ENCODE results near the gene SUGCT. TPM values are rescaled to one million over a fixed set of nuclear protein-coding genes. Genes with fewer than 3 reads are reported as not detected.

SUGCT gene
- total RNA-seq, 1 experiment from 2014 or later = 4.6 TPM

GRCh38 chr7:40327873-40328272 is 193.1 kb downstream of the SUGCT start:
- no peaks in the 10 kb centered on the region for H3K27me3 Mint-ChIP-seq (ENCODE audit: low read depth)
- ATAC-seq (no peak), DNase-seq (ENCODE audit: low spot score) (no peak)
- no peaks in the 10 kb centered on the region for H3K9me3 Mint-ChIP-seq
- H3K36me3 Mint-ChIP-seq = no peaks in the 10 kb centered on the region
- no peak overlapping the region for H3K4me3 Mint-ChIP-seq
- POLR2A ChIA-PET = no interaction called here
- peaks cover 27% of the 10 kb centered on the region for H3K4me1 Mint-ChIP-seq
- no peak overlapping the region for H3K27ac Mint-ChIP-seq
- CTCF ChIA-PET = no interaction called here
- TF ChIP-seq ZNF671 (CRISPR knock-in tag; IDR thresholded peaks at IDR 0.05) (no peak), PRDM15 (CRISPR knock-in tag; IDR thresholded peaks at IDR 0.05) (no peak), ZNF121 (CRISPR knock-in tag; IDR thresholded peaks at IDR 0.05) (no peak), JUN (CRISPR knock-in tag; IDR thresholded peaks at IDR 0.05) (no peak), CDX4 (CRISPR knock-in tag; IDR thresholded peaks at IDR 0.05; ENCODE audit: borderline replicate concordance) (no peak), RORB (CRISPR knock-in tag; IDR thresholded peaks at IDR 0.05) (no peak), SP1 (CRISPR knock-in tag; conservative IDR thresholded peaks at IDR 0.05) (no peak), ATF6 (CRISPR knock-in tag; IDR thresholded peaks at IDR 0.05) (no peak), ZNF416 (CRISPR knock-in tag; IDR thresholded peaks at IDR 0.05) (no peak), ARID4B (CRISPR knock-in tag; IDR thresholded peaks at IDR 0.05; ENCODE audit: borderline replicate concordance) (no peak), AR (CRISPR knock-in tag; IDR thresholded peaks at IDR 0.05) (no peak), E2F1 (CRISPR knock-in tag; IDR thresholded peaks at IDR 0.05) (no peak), CREB1 (CRISPR knock-in tag; IDR thresholded peaks at IDR 0.05) (no peak), AFF4 (CRISPR knock-in tag; IDR thresholded peaks at IDR 0.05; ENCODE audit: borderline replicate concordance) (no peak)
